Erythroblast (primary cell): ENCODE results near the gene NLRX1.

Experiments
- GATA1 ChIP-seq: IDR thresholded peaks from 2 replicates; pipeline ENCODE4 v1.6.1; 2011; ENCODE audit warnings: low read depth, mild to moderate bottlenecking, control low read depth, low read length, moderate library complexity
- POLR2A ChIP-seq: IDR thresholded peaks from 2 replicates; pipeline ENCODE4 v1.6.1; 2011; ENCODE audit warnings: mild to moderate bottlenecking, low read length

DNA sequence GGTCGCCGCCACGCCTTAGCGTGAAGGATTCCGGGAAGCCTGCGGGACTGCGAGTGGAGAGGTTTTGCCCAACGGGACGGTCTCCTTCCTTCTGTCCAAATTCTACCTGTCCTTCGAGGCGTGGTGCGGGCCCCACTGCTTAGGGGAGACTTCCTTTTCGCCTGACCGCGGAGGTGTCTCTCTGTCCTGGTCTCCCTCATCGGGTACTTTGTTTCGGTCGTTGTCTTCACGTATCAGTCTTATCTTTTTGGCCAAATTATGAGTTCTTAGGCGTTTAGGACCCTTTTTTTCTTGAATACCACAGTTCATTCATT is 46.8 kb upstream of the NLRX1 start:
- TF ChIP-seq GATA1 (no peak), POLR2A (no peak)
